Activated naive CD8-positive, alpha-beta T cell treated with anti-CD3 and anti-CD28 coated beads, Interleukin-2, amount 50 U/mL, for 24 hours (primary cell): ENCODE results near the gene TACC2.

Source experiments
- ATAC-seq: fragments of 150-1000 bp; cut with Tn5 transposase; one replicate; pipeline ENCODE4 v1.10.0; 2021
- DNase-seq: peaks from one replicate; pipeline ENCODE4 v3.0.0; 2021
- H3K27ac Mint-ChIP-seq: one replicate; pipeline ENCODE4 v1.8.0; 2021; ENCODE audit warnings: mild to moderate bottlenecking, mixed read lengths
- H3K27me3 Mint-ChIP-seq: one replicate; pipeline ENCODE4 v1.8.0; 2021; ENCODE audit warnings: mixed read lengths
- H3K36me3 Mint-ChIP-seq: one replicate; pipeline ENCODE4 v1.8.0; 2021; ENCODE audit warnings: low read depth, mixed read lengths
- H3K4me1 Mint-ChIP-seq: one replicate; pipeline ENCODE4 v1.8.0; 2021; ENCODE audit warnings: mixed read lengths
- H3K4me3 Mint-ChIP-seq: one replicate; pipeline ENCODE4 v1.8.0; 2021; ENCODE audit warnings: mild to moderate bottlenecking, moderate library complexity, mixed read lengths
- H3K9me3 Mint-ChIP-seq: one replicate; pipeline ENCODE4 v1.8.0; 2021; ENCODE audit warnings: mixed read lengths

The TACC2 gene, protein sequence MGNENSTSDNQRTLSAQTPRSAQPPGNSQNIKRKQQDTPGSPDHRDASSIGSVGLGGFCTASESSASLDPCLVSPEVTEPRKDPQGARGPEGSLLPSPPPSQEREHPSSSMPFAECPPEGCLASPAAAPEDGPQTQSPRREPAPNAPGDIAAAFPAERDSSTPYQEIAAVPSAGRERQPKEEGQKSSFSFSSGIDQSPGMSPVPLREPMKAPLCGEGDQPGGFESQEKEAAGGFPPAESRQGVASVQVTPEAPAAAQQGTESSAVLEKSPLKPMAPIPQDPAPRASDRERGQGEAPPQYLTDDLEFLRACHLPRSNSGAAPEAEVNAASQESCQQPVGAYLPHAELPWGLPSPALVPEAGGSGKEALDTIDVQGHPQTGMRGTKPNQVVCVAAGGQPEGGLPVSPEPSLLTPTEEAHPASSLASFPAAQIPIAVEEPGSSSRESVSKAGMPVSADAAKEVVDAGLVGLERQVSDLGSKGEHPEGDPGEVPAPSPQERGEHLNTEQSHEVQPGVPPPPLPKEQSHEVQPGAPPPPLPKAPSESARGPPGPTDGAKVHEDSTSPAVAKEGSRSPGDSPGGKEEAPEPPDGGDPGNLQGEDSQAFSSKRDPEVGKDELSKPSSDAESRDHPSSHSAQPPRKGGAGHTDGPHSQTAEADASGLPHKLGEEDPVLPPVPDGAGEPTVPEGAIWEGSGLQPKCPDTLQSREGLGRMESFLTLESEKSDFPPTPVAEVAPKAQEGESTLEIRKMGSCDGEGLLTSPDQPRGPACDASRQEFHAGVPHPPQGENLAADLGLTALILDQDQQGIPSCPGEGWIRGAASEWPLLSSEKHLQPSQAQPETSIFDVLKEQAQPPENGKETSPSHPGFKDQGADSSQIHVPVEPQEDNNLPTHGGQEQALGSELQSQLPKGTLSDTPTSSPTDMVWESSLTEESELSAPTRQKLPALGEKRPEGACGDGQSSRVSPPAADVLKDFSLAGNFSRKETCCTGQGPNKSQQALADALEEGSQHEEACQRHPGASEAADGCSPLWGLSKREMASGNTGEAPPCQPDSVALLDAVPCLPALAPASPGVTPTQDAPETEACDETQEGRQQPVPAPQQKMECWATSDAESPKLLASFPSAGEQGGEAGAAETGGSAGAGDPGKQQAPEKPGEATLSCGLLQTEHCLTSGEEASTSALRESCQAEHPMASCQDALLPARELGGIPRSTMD (N-terminal part only)

DNA sequence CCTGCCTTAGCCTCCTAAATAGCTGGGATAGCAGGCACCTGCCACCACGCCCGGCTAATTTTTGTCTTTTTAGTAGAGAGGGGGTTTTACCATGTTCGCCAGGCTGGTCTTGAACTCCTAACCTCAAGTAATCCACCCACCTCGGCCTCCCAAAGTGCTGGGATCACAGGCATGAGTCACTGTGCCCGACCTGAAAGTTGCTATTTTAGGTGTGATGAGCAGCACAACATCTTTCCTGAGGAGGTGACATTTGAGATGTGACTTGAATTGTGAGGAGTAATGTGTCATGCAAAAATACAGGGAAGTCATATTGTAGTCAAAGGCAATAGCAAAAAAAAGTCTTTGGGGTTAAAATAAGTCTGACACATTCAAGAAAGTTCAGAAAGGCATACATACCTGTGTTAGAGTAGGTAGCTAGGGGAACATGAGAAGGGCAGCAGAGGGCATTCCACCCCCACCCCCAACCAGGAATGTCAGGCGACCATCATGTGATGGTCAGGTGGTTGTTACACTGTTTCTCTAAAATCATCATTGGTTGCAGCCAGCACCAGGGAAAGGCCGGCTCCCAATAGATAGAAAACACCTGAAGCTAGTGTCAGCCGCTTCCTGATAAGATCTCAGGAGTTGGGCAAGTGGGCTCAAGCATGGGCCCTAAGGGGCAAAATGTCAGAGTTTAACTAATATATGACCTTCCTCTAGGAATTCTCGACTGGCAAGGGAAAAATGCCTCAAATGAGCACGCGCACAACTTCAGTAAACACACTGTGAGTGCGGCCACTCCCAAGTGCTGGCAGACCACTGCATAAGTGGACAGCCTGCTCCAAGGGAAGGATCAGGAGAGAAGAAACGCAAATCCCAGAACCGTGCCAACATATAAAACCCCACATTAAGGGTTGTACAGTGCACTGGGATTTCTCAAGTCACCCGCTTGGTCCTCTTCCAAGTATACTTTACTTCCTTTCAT is at the start of gene TACC2:
Gene TACC2 (plus strand): TSS at position 803 of the 964 bp plus-strand sequence. CDS start 32,819 bp downstream, outside the sequence.
- peak within 1 kb of the TSS; percentile 44 for H3K27ac Mint-ChIP-seq
- H3K36me3 Mint-ChIP-seq = peaks cover 6% of the 10 kb centered on the region
- H3K4me1 Mint-ChIP-seq = peaks cover 10% of the 10 kb centered on the region
- peaks cover 18% of the 10 kb centered on the region for H3K9me3 Mint-ChIP-seq
- peak; percentile 73 for ATAC-seq
- peaks cover 18% of the 10 kb centered on the region for H3K27me3 Mint-ChIP-seq
- DNase-seq = peak; percentile 13
- H3K4me3 Mint-ChIP-seq = no peak within 1 kb of the TSS

DNA sequence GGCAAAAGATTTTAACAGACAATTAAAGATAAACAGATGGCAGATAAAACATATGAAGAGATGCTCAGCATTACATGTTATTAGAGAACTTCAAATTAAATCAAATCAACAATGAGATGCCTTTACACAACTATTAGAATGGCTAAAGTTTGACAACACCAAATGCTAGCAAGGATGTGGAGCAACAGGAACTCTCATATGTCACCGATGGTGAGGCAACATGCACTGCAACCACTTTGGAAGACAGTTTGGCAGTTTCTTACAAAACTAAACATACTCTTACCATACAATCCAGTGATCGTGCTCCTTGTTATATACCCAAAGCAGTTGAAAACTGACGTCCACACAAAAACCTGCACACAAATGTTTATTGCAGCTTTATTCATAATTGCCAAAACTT is 47.4 kb upstream of the TACC2 start:
- ATAC-seq = no peak

DNA sequence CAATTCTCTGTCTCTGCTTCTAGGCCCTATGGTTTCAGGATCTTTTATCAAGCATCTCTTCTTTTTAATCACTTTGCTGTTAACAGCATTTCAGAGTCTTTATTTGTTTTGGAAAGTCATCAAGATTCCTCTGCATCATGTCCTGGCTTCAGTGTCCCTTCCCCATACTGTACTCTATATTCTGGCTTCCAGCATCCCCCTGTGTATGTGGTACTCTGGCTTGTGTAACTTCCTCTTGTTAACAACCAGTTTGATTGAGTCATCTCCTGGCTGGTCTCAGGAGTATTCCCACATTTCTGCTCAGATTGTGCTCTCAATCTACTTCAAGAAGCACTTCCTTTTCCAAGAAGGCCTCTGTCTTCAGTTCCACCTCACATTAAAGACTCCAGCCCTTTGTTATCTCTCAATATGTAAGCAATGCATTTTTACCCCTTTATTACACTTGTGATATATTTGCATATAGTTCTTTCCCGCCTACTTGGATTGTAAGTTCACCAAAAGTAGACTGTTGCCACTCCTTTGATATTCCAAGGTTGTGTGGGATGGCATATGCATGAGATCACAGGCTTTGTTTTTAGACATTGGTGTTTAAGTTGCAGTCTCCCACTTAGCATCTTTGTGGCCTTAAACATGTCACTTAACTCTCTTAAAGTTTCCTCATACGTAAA is 46.1 kb upstream of the TACC2 start:
- H3K9me3 Mint-ChIP-seq = no peaks in the 10 kb centered on the region
- ATAC-seq (no peak), DNase-seq (no peak)
- H3K4me3 Mint-ChIP-seq = no peak overlapping the region
- no peak overlapping the region for H3K27ac Mint-ChIP-seq
- peaks cover 12% of the 10 kb centered on the region for H3K27me3 Mint-ChIP-seq
- H3K4me1 Mint-ChIP-seq = no peaks in the 10 kb centered on the region
- H3K36me3 Mint-ChIP-seq = no peaks in the 10 kb centered on the region

More for the DNA sequence above, 47.4 kb upstream of the TACC2 start:
- DNase-seq = no peak
- no peaks in the 10 kb centered on the region for H3K36me3 Mint-ChIP-seq
- no peak overlapping the region for H3K27ac Mint-ChIP-seq
- H3K9me3 Mint-ChIP-seq = no peaks in the 10 kb centered on the region
- no peak overlapping the region for H3K4me3 Mint-ChIP-seq
- H3K4me1 Mint-ChIP-seq = no peaks in the 10 kb centered on the region
- H3K27me3 Mint-ChIP-seq = peaks cover 13% of the 10 kb centered on the region

DNA sequence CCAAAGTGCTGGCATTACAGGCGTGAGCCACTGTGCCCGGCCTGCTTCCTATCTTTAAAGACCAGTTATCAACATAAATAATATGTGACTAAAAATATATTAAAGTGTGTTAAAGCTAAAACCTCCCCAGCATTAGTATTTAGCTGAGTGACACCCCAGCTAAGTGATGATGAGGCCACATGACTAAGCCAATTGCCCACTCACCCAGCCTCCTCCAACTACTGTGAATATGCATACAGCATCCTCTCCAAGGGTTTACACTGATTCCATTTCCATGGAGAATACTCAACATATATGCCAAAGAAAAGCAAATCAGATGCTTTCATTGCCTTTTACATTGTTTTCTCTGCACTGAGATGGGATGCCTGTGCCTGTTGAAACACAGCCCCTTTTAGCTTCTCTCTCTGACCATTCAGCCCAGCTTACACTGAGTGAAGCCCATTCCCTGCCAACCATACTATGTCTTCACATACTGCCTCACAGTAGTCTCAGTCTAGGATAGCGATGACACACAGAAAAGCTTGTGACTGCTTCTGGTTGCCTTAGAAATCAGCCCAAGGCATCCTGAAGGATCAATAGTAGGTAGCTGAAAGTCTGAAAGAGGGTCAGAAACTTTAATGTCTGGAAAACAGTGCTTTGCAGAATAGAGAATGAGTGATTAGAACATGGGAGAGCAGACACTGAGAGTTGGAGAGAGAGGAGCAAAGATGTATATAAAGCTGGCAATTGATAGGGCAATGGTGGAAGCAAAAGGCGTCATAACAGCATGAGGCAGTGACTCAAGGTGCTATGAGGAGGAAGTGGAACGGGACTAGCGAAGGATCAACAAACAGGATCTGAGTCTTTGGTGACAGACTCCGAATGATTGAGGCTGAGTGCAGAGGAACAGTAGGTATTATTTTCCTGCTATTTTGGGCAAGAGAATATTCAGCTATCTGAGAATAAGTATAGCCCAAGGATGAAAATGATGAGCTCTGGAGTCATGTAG is 41.3 kb upstream of the TACC2 start:
- no peak for DNase-seq
- ATAC-seq = no peak
- no peak overlapping the region for H3K27ac Mint-ChIP-seq
- no peaks in the 10 kb centered on the region for H3K36me3 Mint-ChIP-seq
- H3K27me3 Mint-ChIP-seq = peaks cover under 1% of the 10 kb centered on the region
- H3K4me1 Mint-ChIP-seq = no peaks in the 10 kb centered on the region
- no peaks in the 10 kb centered on the region for H3K9me3 Mint-ChIP-seq
- no peak overlapping the region for H3K4me3 Mint-ChIP-seq

DNA sequence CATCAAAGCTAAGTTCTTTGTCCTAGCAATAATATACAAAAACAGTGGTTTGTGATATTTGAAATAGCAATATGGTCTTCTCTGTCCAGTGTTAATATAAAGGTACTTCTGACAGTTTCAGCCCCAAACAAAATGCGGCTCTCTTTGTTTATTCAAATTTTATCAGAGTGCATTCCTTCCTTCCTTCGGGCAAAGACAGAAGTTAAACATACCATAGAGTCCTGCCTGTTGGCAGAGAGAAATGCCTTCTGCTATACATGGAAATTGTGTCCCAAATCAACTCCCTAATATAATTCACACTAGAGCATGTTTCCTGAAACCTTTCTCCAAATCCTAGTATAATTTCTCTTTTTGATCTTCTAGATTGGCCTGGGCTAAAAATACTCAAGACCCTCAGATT is 39.9 kb upstream of the TACC2 start:
- Mint-ChIP-seq H3K9me3 (no peaks in the 10 kb centered on the region), H3K27me3 (no peaks in the 10 kb centered on the region), H3K36me3 (peaks cover 7% of the 10 kb centered on the region), H3K4me1 (no peaks in the 10 kb centered on the region), H3K27ac (no peak overlapping the region), H3K4me3 (no peak overlapping the region)
- no peak for DNase-seq
- ATAC-seq = no peak

DNA sequence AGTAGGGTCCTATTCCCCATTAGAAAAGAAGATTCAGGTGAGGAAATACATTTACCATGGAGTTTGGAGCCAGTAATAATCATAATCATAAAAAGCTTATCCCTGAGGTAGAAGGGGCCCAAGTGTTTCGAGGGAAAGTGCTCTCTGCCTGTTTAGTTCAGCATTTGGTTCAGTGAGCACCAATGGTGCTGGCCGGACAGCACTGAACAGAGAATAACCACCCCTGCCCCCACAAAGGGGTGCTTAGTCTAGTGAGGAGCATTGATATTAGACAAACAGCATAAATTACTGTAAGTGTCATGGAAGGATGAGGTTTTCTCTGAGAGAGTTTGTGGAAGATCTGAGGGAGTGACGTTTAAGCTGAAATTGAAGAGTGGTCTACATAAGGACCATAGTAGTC is 39.5 kb upstream of the TACC2 start:
- DNase-seq (no peak), ATAC-seq (no peak)
- no peak overlapping the region for H3K4me3 Mint-ChIP-seq
- H3K27ac Mint-ChIP-seq = no peak overlapping the region
- peaks cover 7% of the 10 kb centered on the region for H3K36me3 Mint-ChIP-seq
- no peaks in the 10 kb centered on the region for H3K27me3 Mint-ChIP-seq
- H3K9me3 Mint-ChIP-seq = no peaks in the 10 kb centered on the region
- no peaks in the 10 kb centered on the region for H3K4me1 Mint-ChIP-seq

DNA sequence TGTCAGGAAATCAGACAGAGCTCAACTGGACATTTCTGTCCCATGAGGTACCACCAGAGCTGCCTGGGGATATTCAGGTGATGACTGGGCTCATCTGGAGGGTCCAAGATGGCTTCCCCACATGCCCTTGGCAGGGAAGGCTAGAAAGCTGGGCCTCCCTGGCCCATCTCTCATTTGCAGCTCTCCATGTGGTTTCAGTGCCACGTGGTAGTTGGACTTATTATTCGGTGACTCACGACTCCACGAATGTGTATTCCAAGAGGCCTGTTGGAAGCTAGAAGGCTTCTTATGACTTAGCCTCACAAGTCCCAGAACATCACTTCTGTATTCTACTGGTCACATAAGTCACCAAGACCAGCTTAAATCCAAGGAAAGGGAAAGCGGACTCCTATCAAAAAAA is 36.7 kb upstream of the TACC2 start:
- peaks cover 27% of the 10 kb centered on the region for H3K36me3 Mint-ChIP-seq
- no peak overlapping the region for H3K4me3 Mint-ChIP-seq
- no peaks in the 10 kb centered on the region for H3K27me3 Mint-ChIP-seq
- no peaks in the 10 kb centered on the region for H3K9me3 Mint-ChIP-seq
- no peak for ATAC-seq
- no peak for DNase-seq
- H3K4me1 Mint-ChIP-seq = peaks cover 14% of the 10 kb centered on the region
- no peak overlapping the region for H3K27ac Mint-ChIP-seq

DNA sequence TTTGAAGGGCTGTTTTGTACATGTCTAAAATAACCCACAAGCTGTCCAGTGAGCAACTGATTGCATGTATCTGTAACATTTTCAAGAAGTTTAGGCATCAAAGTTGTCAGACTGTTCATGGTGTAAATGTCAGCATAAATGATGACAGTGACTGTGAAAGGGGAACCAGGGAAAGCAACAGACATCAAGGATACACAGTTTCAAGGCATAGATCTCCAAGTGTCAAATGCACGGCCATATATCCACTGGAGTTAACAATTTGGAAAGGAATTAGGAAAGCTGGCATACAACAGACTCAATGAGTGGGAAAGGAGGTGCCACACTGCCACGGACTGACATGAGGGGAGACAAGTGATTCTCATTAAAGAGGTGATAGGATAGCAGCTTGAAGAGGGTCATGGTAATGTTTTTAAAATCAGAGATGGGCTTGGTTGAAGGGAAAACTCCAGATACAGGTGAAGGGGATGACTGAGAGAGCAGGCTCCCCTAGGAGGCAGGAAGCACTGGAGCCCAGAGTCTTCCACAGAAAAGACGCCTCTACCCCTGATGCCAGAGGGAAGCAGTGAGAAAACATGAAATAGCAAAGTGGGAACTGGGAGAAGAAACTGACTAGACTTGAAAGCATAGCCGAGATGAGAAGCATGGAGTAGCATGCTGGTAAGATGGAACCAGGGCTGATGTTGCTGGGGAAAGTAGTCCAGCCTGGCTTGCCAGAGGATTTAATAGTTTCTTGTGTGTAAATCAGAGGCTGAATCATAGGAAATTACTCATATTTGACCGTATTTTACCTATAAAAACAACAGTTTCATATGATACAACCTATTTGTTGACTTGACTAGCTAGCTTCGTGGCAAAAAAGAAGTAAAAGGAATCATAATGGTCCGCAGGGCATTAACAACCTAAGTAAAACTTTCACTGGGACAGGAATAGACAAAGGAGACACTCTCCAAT is 32.6 kb upstream of the TACC2 start:
- Mint-ChIP-seq H3K36me3 (peaks cover 49% of the 10 kb centered on the region), H3K9me3 (no peaks in the 10 kb centered on the region), H3K27ac (peak overlapping the region; percentile 72), H3K4me3 (no peak overlapping the region), H3K4me1 (peaks cover 34% of the 10 kb centered on the region), H3K27me3 (no peaks in the 10 kb centered on the region)
- ATAC-seq = no peak
- no peak for DNase-seq

DNA sequence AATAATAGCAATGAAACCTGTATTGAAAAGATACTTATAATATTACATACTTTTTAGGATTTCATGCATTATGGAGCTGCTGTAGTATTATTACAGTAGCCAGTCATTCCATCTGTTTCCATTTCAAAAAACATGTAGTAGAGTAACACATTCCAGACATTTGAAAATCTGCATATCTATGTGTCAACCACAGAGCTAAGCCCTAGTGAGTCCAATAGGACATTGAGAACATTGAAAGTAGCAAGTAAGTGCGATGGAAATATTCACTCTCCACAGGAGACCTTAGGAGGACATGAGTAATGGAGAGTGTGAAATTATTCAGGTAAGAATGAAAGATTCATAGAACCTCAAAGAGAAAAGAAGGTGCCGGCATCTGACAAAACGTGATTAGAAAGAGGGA is 29.3 kb upstream of the TACC2 start:
- ATAC-seq (peak; percentile 90), DNase-seq (no peak)
- peak overlapping the region; percentile 85 for H3K27ac Mint-ChIP-seq
- no peaks in the 10 kb centered on the region for H3K9me3 Mint-ChIP-seq
- peaks cover 34% of the 10 kb centered on the region for H3K4me1 Mint-ChIP-seq
- H3K4me3 Mint-ChIP-seq = no peak overlapping the region
- H3K36me3 Mint-ChIP-seq = peaks cover 52% of the 10 kb centered on the region
- no peaks in the 10 kb centered on the region for H3K27me3 Mint-ChIP-seq

DNA sequence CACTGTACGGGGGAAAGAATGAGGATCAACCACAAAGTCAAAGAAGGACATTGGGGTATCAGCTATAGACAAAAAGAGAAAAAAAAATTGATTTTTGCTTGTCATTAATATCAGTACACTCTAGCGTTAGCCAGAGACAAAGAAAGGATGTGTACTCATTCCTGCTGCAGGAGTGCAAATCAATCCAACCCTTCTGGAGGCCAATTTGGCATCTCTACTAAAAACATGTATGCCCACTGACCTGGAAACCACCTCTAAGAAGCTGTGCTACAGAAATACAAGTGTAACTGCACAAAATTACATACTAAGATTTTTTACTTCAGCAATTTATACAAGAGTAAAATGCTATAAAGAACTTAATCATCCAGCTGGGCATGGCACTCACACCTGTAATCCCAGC is 27.5 kb upstream of the TACC2 start:
- Mint-ChIP-seq H3K27ac (no peak overlapping the region), H3K27me3 (no peaks in the 10 kb centered on the region), H3K9me3 (no peaks in the 10 kb centered on the region), H3K36me3 (peaks cover 49% of the 10 kb centered on the region), H3K4me3 (no peak overlapping the region), H3K4me1 (peaks cover 25% of the 10 kb centered on the region)
- DNase-seq = no peak
- ATAC-seq = no peak

DNA sequence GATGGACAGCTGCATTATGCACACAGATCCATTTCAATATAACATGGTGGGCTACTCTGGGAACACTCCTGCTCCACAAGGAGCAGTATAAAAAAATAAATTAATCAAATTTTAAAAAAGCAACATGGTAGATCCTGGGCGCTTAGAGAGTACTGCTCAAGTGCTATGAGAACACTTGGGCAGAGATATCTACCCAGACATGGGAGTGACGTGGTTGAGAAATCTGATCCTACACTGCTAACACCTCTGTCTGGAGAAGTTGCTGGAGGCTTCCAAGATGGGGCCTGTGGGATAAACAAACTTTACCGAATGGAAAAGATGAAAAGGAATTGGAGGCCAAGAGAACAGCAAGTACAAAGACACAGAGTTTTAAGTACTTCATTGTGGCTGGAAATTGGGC is 23.0 kb upstream of the TACC2 start:
- H3K36me3 Mint-ChIP-seq = peaks cover 35% of the 10 kb centered on the region
- peaks cover 1% of the 10 kb centered on the region for H3K4me1 Mint-ChIP-seq
- no peak for ATAC-seq
- no peak overlapping the region for H3K4me3 Mint-ChIP-seq
- H3K27me3 Mint-ChIP-seq = no peaks in the 10 kb centered on the region
- H3K27ac Mint-ChIP-seq = no peak overlapping the region
- DNase-seq = no peak
- no peaks in the 10 kb centered on the region for H3K9me3 Mint-ChIP-seq
